Smooth muscle cell of the brain vasculature (primary cell): ENCODE measurements around the gene DCDC1.

Source experiments
- DNase-seq: peaks from one replicate; pipeline ENCODE4 v3.0.0-alpha.2; 2012; ENCODE audit warnings: low read depth, low spot score

Gene DCDC1, protein sequence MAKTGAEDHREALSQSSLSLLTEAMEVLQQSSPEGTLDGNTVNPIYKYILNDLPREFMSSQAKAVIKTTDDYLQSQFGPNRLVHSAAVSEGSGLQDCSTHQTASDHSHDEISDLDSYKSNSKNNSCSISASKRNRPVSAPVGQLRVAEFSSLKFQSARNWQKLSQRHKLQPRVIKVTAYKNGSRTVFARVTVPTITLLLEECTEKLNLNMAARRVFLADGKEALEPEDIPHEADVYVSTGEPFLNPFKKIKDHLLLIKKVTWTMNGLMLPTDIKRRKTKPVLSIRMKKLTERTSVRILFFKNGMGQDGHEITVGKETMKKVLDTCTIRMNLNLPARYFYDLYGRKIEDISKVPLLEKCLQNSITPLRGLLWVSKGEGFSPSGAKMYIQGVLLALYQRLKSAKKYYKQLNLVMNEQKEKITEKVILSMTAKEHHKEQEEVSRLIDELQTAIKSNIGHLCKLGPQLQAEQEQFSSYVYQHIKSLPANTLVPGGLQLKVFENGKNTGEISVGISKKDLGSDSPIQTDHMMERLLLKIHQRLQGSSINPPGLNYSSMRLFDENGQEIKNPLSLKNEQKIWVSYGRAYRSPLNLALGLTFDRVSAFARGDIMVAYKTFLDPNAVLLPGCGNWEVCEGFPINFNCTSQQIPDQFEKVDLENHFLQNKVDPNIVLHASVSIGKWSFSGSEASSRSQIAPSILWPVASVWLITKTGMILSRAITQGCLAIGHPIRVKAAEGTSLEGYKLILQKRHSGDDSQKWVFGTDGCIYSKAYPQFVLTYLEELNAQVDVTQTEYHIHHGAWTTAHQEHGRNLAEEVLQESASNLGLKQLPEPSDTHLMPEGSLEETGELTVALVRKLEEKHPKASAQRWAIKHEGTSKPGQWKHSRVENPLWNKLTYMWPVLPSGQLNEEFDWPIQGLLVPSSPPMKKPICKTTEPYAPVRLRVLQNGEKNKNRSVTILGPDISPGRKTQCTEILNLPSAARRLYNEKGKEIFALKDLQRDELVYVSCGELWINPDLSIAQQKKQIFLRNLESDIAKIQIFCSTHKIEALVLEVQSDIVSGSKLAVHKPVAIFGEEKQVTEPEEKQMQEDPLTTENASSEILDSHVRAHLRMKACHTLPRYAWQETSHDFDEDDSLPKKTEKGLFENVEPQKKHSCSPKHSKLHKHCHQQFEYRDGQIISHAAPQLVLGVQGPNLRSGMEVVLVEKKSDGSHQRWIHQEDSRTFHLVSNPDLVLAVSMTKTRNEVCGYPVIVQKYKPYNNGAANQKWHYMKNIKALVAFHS (N-terminal part only)

DNA sequence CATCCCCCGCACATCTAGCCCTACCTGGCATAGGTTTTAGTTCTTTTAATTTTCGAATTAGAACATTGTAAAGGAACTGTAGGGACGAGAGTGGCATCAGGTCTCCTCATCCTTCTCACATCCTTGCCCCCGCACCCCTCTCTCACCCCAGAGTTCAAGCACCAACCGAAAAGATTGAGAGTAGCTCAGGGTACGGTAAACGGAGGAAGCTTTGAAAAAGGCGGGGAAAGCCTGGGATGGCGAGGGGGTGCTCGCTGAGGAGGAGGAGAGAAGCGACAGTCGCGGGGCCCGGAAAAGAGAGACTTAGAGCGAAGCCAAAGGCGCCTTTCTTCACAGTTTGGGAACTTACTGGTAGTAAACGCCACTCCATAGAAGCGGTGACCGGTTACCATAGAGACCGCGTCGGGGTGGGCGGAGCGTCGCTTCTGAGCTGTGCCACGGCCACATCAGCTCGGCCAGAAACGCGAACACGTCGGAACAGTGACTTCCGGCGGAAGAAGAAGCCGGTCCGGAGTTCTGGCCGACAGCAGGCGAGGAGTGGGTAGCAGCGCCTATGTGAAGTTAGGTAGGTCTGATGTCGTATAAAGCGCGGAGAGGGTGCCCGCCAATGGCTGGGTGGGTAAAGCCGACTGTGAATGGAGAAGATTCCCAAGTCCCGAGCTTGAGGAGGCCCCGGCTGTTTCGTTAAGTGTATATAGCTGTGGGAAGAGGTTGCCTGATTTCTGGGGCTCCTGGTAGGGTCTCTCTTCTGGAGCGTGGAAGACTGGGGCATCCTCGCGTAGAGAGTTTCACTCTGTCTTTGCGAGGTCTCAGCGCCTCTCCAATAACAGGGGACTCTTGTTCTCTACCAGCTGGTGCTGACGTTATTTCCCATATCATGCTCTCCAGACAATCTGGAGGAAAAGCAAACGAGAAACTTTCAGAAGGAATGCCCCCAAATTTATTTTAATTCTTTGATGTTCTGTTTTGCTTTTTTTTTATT is at the start of gene DCDC1, which contains the start of gene DNAJC24:
Gene DCDC1 (minus strand): TSS at position 392 of the 982 bp plus-strand sequence. CDS start 41,459 bp downstream, outside the sequence.
Gene DNAJC24 (plus strand): TSS at position 513 of the 982 bp plus-strand sequence. CDS start 889 bp downstream, outside the sequence.
- DNase-seq = peak; percentile 76

DNA sequence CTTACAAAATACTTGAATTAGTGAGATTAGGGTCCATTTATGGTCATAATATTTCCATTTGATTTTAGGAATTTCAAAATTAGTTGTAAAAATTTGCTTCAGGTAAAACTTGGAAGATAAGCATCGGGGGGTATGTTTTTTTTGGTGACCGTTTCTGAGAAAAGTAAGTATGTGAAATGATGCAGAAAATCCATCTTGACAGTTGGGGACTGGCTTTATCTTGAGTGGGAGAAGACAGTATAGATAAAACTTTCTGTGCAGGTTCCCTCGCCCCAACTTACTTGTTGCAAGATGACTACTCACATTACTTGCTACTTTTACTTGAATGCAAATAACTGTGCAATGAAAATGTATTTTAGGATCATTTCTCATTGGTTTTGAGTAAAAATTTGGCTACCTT is 49.6 kb upstream of the DCDC1 start:
- no peak for DNase-seq

GRCh38 chr11:31417816-31418215 is 48.3 kb upstream of the DCDC1 start:
- DNase-seq = no peak

GRCh38 chr11:31417357-31417756 is 47.8 kb upstream of the DCDC1 start:
- DNase-seq = no peak

DNA sequence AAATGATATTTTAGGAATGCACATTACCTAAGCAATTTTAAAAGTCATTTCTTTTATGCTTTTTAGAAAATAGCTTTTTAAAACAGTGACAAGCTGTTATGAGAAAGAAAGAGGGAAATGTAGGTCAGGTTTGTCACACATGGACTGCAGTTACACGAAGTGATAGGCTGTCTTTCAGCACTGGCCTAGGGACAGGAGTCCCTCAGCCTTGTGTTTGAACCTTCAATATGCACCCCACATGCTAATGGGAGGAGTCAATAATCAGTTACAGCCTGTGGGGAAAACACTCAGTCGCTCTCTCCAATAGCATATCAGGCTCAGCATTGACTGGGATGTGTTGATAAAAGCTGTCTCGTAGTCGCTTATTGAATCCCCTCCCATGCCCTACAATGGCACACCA is 45.9 kb upstream of the DCDC1 start:
- DNase-seq = no peak

DNA sequence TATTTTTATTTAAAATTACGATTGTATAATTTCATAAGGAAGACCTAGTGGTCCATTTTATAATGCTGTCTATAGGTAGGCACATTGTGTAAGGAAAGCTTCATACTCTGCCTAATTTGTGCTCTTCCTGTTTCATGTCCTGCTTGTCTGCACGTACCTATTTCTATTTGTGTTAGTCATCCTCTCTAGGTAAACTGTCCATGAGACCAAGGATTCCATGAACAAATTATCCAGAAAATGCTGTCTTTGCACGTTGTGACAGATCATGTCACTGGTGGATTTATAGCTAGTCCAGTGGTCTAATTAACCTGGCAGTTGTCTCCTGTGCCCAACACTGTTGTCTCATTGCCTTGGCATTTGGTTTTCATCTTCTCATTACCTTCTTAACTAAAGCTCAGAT is 44.8 kb upstream of the DCDC1 start:
- DNase-seq = no peak

- DNase-seq = no peak
Observed at GRCh38 chr11:31412946-31413345, 43.4 kb upstream of the DCDC1 start.

DNA sequence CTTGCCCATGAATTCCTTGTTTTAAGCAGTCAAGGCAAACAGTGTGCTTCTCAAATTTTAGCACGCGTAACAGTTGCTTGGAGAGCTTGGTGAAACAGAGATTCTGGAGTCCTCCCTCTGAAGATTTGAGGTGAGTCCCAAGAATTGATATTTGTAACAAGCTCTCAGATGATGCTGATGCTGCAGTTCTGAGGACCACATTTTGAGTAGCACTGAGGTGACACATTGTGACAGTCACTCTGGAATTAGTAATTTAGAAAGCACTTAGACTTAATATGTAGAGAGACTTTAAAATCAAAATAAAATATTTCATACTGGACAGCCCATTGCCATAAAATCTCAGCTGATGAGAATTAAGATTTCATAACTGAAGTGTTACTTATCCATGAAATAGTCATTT is 38.7 kb upstream of the DCDC1 start:
- no peak for DNase-seq

DNA sequence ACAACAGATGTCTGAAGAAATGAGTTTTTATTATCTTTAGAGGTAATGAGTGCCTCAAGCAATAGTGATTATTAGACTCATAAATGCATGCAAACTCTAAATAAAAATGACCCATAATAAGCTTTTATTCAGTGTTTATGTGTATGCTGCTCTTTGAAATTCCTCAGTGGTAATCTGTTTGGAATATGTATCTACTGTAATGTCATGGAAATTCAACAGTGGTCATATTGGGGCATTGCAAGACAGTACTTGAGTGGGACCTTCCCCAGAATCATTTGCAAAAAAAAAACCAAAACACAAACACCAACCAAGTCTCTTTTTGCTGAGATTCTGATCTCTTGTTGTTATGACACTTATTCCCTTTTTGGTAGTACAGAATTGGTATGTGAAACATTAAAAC is 35.1 kb upstream of the DCDC1 start:
- no peak for DNase-seq

GRCh38 chr11:31397239-31397834 is 27.8 kb upstream of the DCDC1 start:
- no peak for DNase-seq

- no peak for DNase-seq
Observed at GRCh38 chr11:31387379-31387778, 17.8 kb upstream of the DCDC1 start.

DNA sequence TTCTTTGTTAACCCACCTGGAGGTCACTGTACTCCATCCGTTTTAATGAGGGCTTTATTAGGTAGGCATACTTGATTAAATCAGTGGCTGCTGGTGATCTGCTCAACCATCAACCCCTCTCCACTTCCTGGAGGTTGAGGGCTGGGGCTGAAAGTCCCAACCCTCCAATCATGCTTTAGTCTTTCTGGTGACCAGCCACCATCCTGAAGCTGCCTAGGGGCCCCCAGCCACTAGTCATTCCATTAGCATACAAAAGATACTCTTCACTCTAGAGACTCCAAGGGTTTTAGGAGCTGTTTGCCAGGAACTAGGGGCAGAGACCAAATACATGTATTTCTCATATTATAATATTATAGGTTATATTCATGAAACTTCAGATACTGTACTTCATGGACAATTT is 13.6 kb upstream of the DCDC1 start:
- no peak for DNase-seq

DNA sequence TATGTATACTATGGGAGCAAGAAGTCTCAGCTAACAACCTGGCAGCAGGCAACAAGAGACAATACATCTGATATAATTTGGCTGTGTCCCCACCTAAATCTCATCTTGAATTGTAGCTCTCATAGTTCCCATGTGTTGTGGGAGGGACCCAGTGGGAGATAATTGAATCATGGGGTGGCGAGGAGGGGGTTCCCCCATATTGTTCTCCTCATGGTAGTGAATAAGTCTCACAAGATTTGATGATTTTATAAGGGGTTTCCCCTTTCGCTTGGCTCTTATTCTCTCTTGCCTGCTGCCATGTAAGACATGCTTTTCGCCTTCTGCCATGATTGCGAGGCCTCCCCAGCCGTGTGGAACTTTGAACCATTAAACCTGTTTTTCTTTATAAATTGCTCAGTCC is 6.3 kb upstream of the DCDC1 start:
- DNase-seq = no peak

DNA sequence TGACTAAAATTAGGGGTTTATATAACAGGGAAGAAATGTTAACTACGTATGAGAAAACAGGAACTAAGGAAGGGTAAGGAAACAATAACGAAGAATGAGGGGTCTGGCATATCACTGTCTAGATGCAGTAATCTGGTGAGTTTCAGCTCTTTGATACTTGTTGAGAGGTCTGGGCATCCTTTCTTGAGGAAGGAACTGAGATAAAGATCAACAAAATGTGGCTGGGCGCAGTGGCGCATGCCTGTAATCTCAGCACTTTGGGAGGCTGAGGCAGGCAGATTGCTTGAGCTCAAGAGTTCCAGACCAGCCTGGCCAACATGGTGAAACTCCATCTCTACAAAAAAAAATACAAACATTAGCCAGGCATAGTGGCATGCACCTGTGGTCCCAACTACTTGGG is 2.7 kb downstream of the DCDC1 start:
- no peak for DNase-seq

DNA sequence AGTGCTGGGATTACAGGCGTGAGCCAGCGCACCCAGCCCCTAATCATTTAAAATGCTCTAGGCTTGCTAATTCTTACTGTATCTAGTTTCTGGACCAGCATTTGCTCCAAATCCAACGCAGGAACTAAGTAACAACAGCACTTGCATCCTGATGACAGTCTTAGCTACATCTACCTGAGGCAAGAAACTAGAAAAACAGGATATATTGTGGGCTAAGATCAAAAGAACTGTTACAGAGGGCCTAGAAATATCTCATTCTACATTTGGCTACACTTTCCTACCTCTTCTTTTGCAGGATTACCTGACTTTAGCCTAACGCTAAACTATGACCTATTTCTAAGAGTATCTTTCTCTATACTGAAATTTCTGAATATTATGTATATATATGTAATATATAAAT is 7.8 kb downstream of the DCDC1 start:
- DNase-seq = no peak

DNA sequence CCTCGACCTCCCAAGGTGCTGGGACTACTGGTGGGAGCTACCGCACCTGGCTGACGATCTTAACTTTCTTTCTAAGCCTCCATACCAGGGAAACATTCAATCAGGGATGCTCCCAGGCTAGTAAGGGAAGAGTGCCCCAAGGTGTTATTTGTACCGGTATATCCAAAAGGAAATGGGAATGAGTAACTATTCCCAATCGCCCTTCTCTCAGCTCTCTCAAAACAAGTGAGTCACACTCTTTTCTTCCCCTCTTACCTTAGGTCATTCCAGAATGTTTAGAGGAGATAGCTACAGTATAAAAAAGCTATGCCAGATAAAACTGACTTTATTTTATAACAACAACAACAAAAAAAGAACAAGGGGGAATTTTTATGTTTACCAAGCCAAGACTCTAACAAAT is 13.7 kb downstream of the DCDC1 start:
- DNase-seq = no peak

GRCh38 chr11:31355131-31355530 is 14.4 kb downstream of the DCDC1 start:
- DNase-seq = no peak

DNA sequence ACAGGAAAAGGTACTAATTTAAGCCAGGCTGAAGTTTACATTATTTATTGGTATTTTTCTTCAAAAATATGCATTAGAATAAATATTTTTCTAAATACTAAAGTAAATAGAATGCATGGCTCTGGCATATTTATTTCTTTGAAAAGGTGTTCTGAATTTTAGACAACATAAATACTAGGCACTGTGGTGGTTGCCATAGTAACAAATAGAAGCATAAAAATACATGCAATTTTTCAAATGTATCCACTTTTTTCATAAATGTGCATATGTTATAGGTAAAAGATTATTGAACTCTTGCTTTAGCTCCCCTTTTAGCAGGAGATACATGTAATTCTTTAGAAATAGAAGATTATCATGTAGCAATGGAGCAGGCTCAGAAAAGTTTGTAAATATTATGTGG is 18.4 kb downstream of the DCDC1 start:
- no peak for DNase-seq

- no peak for DNase-seq
Observed at GRCh38 chr11:31340903-31341572, 28.5 kb downstream of the DCDC1 start.

GRCh38 chr11:31337806-31338205 is 31.7 kb downstream of the DCDC1 start:
- no peak for DNase-seq
